Neural cell (in vitro differentiated cells): Measurements from ENCODE around the gene ITGB5. TPM values are rescaled to one million over a fixed set of nuclear protein-coding genes. Genes with fewer than 3 reads are reported as not detected.

Source experiments
- H2AFZ ChIP-seq: fragments of 200-600, 300-800 bp; sonication (generic), shearing (Covaris generic); 2 replicates; pipeline ENCODE4 v1.6.0; 2014; ENCODE audit warnings: low read depth, mild to moderate bottlenecking, antibody characterized with exemption, low read length, moderate library complexity
- H3F3A ChIP-seq: fragments of 200-600 bp; shearing (Covaris generic); 2 replicates; pipeline ENCODE4 v1.6.1; 2016; ENCODE audit warnings: mild to moderate bottlenecking, moderate library complexity, mixed read lengths, antibody characterized with exemption, low read length; ENCODE audit not compliant: insufficient read depth, poor library complexity, severe bottlenecking
- H3K27ac ChIP-seq: fragments of 200-600, 300-800 bp; sonication (generic), shearing (Covaris generic); 2 replicates; pipeline ENCODE4 v1.5.1; 2014; ENCODE audit warnings: mild to moderate bottlenecking, low read length, moderate library complexity
- H3K27me3 ChIP-seq: fragments of 300-800, 200-600 bp; sonication (generic), shearing (Covaris generic); 2 replicates; pipeline ENCODE4 v1.6.0; 2014; ENCODE audit warnings: mild to moderate bottlenecking, low read depth, low read length, moderate library complexity; ENCODE audit not compliant: insufficient read depth
- H3K36me3 ChIP-seq: fragments of 300-800, 200-600 bp; sonication (generic), shearing (Covaris generic); 2 replicates; pipeline ENCODE4 v1.5.1; 2014; ENCODE audit warnings: mild to moderate bottlenecking, antibody characterized with exemption, low read length, moderate library complexity; ENCODE audit not compliant: insufficient read depth
- H3K4me2 ChIP-seq: fragments of 300-800, 200-600 bp; sonication (generic), shearing (Covaris generic); 2 replicates; pipeline ENCODE4 v1.6.0; 2014; ENCODE audit warnings: mild to moderate bottlenecking, low read length
- H3K4me3 ChIP-seq: fragments of 300-800, 200-600 bp; sonication (generic), shearing (Covaris generic); 2 replicates; pipeline ENCODE4 v1.5.1; 2014; ENCODE audit warnings: mild to moderate bottlenecking, low read length, moderate library complexity
- H3K79me2 ChIP-seq: fragments of 200-600 bp; shearing (Covaris generic); replicated peaks from 2 replicates; pipeline ENCODE4 v1.6.0; 2014; ENCODE audit warnings: mild to moderate bottlenecking, low read length, moderate library complexity; ENCODE audit not compliant: insufficient read depth
- H3K9ac ChIP-seq: fragments of 300-800, 200-600 bp; sonication (generic), shearing (Covaris generic); 2 replicates; pipeline ENCODE4 v1.6.1; 2016; ENCODE audit warnings: mild to moderate bottlenecking, low read length, mixed read lengths
- H3K9me2 ChIP-seq: fragments of 200-600 bp; shearing (Covaris generic); 2 replicates; pipeline ENCODE4 v1.6.1; 2016; ENCODE audit warnings: mild to moderate bottlenecking, low read length, mixed read lengths; ENCODE audit not compliant: insufficient read depth
- H3K9me3 ChIP-seq: fragments of 200-600, 300-800 bp; sonication (generic), shearing (Covaris generic); 2 replicates; pipeline ENCODE4 v1.6.1; 2016; ENCODE audit warnings: mild to moderate bottlenecking, mixed run types, low read length, moderate library complexity, mixed read lengths
- H4K20me1 ChIP-seq: fragments of 200-600 bp; shearing (Covaris generic); 2 replicates; pipeline ENCODE4 v1.6.1; 2016; ENCODE audit warnings: mild to moderate bottlenecking, mixed run types; ENCODE audit not compliant: insufficient read depth
- CTCF ChIP-seq: fragments of 450-650 bp; IDR thresholded peaks from 2 replicates; pipeline ENCODE4 v1.5.1; 2014; ENCODE audit warnings: antibody characterized with exemption, mild to moderate bottlenecking, moderate library complexity; ENCODE audit not compliant: poor library complexity, severe bottlenecking
- EP300 ChIP-seq: fragments of 450-650 bp; conservative IDR thresholded peaks from 2 replicates; pipeline ENCODE4 v1.6.1; 2014; ENCODE audit warnings: antibody characterized with exemption, mild to moderate bottlenecking, moderate library complexity; ENCODE audit not compliant: poor library complexity, severe bottlenecking
- EZH2 ChIP-seq: fragments of 200-600, 300-800 bp; shearing (Covaris generic), sonication (generic); IDR thresholded peaks from 2 replicates; pipeline ENCODE4 v1.6.1; 2014; ENCODE audit warnings: antibody characterized with exemption, low read length, borderline replicate concordance, mild to moderate bottlenecking; ENCODE audit not compliant: insufficient read depth, poor library complexity, severe bottlenecking
- MXI1 ChIP-seq: fragments of 450-650 bp; conservative IDR thresholded peaks from 2 replicates; pipeline ENCODE4 v1.6.1; 2014; ENCODE audit warnings: antibody characterized with exemption, mild to moderate bottlenecking; ENCODE audit not compliant: poor library complexity, severe bottlenecking
- POLR2AphosphoS5 ChIP-seq: IDR thresholded peaks from 2 replicates; pipeline ENCODE4 v1.6.1; 2012
- RAD21 ChIP-seq: fragments of 450-650 bp; conservative IDR thresholded peaks from 2 replicates; pipeline ENCODE4 v1.6.1; 2014; ENCODE audit warnings: antibody characterized with exemption, mild to moderate bottlenecking, moderate library complexity
- REST ChIP-seq: IDR thresholded peaks from 2 replicates; pipeline ENCODE4 v1.6.1; 2012; ENCODE audit warnings: borderline replicate concordance
- SMC3 ChIP-seq: fragments of 450-650 bp; conservative IDR thresholded peaks from 2 replicates; pipeline ENCODE4 v1.6.1; 2014; ENCODE audit warnings: antibody characterized with exemption, mild to moderate bottlenecking, moderate library complexity; ENCODE audit not compliant: poor library complexity
- TAF1 ChIP-seq: IDR thresholded peaks from 2 replicates; pipeline ENCODE4 v1.6.1; 2012; ENCODE audit warnings: low read depth
- polyA plus RNA-seq: library from polyadenylated mRNA; depleted of rRNA; stranded (reverse); fragments of >200 nt; gene quantifications from 2 replicates; pipeline ENCODE4 v1.2.3, GENCODE V29; 2014

ITGB5 gene
- polyA plus RNA-seq, 1 donor from 2014 or later, result 1.2 TPM

DNA sequence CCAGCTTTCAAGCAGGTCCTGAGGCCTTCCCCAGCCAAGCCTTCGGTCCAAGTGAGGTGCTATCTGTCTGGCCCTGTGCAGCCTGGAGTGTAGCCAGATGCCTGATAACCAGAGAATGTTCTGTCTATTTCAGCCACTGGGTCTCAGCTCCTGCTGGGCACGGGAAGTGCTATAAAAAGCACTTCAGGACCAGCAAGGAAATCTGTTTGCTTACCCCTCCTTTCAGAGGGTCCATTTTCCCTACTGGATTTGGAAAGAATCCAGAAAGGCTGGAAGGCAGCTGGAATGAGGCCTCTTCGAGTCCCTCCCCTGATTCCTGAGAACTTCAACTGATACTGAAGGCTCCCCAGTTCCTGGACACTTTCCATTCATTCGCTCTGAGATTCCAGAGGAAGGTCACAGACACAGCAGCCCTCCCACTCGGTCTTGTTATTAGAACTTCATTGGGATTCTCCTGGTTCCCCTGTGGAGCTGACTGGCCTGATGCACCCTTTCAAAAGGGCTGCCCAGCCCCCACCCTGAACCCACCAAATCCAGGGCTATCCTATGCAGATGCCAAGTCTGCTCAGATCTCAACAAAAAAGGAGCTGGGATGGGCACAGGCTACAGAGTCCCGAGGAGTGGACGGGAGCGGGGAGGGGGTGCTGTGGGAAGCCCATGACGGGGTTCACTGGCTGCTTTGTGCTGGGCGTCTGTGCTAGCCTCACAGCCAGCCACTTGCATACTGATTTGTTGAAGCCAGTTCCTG, 86.5 kb downstream of the ITGB5 start:
- H3K9me2 ChIP-seq, result no peaks in the 10 kb centered on the region

GRCh38 chr3:124800076-124800475, 87.1 kb downstream of the ITGB5 start:
- Histone ChIP-seq H3K79me2 (no peaks in the 10 kb centered on the region), H3K27me3 (no peaks in the 10 kb centered on the region), H3F3A (no peaks in the 10 kb centered on the region), H4K20me1 (no peaks in the 10 kb centered on the region), H3K9ac (no peak overlapping the region), H3K36me3 (no peaks in the 10 kb centered on the region), H2AFZ (no peak overlapping the region), H3K9me3 (no peaks in the 10 kb centered on the region), H3K4me2 (no peak overlapping the region), H3K27ac (no peak overlapping the region), H3K9me2 (no peaks in the 10 kb centered on the region), H3K4me3 (no peak overlapping the region)
- TF ChIP-seq EZH2 (no peak), EP300 (no peak), SMC3 (no peak), TAF1 (no peak), POLR2AphosphoS5 (no peak)

More for the DNA sequence above, 86.5 kb downstream of the ITGB5 start:
- no peaks in the 10 kb centered on the region for H3K27me3 ChIP-seq
- no peak overlapping the region for H3K27ac ChIP-seq
- H3K9ac ChIP-seq, result no peak overlapping the region
- no peak for TF ChIP-seq EZH2
- TF ChIP-seq TAF1, result no peak
- TF ChIP-seq EP300, result no peak
- no peak for TF ChIP-seq POLR2AphosphoS5
- TF ChIP-seq MXI1, result no peak
- no peak for TF ChIP-seq RAD21
- TF ChIP-seq REST, result no peak
- no peak for TF ChIP-seq CTCF
- no peak for TF ChIP-seq SMC3
- H3K9me3 ChIP-seq, result no peaks in the 10 kb centered on the region
- H4K20me1 ChIP-seq, result no peaks in the 10 kb centered on the region
- H3F3A ChIP-seq, result no peaks in the 10 kb centered on the region
- H3K4me2 ChIP-seq, result no peak overlapping the region
- H2AFZ ChIP-seq, result no peak overlapping the region
- no peak overlapping the region for H3K4me3 ChIP-seq
- H3K79me2 ChIP-seq, result no peaks in the 10 kb centered on the region
- H3K36me3 ChIP-seq, result no peaks in the 10 kb centered on the region
